Measurements from ENCODE around the gene GREM1. TPM values are rescaled to one million over a fixed set of nuclear protein-coding genes. Genes with fewer than 3 reads are reported as not detected.

Gene GREM1
- total RNA-seq, 1 donor from 2014 or later = 3.6 TPM

DNA sequence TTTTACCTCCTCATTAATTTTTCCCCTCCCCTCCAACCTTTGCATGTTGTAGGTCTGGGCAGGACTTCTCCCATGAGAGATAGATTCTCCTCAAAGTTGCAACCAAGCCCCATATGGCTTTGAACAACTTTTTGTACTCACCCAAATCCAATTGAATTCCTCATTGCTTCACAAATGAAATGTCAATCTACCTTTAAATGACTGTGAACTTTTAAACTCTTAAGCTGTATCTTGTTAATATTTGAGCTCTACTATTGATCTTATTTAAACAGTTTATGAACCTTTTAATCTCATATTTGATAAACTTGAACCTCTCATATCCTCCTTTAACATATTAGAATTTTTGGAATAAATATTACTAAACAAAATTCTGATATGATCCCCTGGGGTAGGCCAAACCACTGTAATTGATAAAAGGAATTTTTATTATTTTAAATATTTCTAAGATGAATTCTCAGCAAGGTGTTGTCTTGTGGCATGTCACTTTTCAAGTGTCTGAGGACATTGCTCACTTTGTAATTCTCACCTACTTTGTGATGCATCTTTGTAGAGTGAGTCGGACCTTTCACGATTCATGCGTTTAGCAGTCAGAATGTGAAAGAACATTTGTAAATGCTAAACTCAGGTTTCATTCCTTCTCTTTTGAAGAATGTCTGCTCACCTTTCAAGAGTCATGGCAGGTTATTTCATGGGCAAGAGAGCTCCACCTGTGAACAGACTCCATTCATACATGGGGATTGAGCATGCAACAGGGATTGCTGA, 23.4 kb upstream of the GREM1 start:
- no peak for DNase-seq

DNA sequence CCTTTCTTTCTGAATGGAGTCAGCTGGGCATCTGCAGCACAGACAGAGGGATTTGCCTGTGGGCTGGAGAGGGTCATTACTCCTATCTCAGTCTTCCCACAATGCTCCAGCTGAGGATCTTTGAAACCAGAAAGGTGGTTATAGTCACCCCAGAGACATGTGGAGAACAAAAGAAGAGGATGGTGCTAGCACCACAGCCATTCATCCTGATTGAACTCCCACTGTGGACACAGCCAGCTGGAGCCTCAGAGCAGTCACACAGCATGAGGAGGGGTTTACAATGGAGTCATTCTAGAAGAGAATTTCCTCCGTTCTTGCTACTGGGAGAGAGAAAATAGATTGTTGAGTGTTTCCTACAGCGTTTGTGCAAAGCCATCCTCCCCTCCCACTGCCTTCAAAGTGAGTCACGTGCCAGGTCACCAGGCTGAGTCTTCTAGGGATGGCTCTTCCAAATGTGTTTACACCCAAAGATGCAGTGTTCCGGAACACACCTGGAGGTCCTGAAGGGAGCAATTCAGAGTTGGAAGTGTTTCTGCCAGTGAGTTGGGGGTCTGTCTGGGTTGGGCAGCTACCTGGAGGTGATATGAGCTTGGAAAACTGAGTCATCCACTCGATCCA, 18.9 kb upstream of the GREM1 start:
- no peak for DNase-seq

DNA sequence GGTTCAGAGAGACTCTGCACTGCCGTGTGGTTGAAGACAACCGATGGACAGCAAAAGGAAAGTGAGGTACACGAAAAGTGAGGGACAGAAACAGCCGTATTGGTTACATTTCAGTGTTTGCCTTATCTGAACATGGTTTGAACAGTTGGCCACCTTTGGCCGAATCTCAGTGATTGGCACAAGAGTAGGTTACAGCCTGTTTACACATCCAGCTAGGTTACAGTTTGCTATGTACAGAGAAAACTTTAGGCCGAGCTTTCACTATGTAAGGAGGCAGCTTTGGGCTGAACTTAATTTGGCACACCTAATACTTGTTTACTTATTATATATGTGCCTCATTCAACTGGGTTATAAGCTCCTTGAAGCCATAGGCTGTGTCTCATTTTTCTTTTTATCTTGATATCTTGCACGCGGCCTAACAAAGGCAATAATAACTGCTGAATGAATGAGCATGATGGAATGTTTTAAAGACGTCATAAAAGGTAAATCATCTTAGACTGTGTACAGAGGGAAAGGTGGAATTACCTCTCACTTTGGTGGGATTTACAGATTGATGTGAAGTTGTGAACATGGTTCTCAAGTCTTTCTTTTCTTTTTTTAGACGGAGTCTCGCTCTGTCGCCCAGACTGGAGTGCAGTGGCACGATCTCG, 17.2 kb upstream of the GREM1 start:
- no peak for DNase-seq

DNA sequence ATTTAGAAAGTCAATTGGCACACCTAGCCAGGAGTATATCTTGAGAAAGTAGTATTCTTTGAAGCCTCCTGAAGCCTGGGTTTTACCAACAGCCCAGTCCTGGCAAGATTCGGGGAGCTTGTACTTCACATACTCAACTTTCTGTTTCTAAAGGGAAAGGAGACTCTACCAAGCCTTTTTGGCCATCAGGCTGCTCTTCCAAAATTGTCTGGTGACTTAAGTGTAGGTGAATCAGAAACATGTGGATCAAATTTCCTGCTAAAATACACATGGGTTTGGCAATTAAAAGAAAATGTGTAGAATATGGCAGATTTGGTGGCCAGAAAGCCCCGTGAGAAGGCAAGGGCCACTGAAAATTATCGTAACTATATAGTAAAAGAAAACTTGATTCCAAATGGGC, 15.9 kb upstream of the GREM1 start:
- DNase-seq = no peak

DNA sequence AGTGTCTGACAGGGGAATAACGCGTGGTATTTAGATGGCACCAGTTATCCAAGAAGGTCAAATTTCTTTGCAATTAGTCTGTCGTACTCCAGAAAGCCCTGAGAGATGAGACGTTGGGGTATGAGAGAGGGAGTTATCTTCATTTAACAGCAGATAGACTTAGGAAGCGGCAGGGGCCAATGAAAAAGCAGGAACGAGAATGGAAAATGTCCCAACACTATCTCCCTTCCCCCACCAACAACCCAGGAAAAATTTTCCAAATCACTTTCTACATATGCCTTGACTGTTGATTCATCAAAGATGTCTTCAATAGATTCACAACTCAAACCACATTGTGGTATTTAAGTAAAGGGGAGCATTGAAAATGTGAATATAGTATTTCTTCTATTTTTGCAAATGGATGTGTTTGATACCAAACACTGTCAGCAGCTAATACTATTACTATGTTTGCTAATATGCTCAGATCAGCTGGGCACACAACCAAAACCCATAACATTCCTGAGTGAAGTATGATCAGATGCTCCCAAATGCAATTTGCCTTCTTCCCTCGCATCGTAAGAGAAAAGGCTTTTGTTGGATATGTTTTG, 13.3 kb upstream of the GREM1 start:
- DNase-seq = peak; percentile 85

DNA sequence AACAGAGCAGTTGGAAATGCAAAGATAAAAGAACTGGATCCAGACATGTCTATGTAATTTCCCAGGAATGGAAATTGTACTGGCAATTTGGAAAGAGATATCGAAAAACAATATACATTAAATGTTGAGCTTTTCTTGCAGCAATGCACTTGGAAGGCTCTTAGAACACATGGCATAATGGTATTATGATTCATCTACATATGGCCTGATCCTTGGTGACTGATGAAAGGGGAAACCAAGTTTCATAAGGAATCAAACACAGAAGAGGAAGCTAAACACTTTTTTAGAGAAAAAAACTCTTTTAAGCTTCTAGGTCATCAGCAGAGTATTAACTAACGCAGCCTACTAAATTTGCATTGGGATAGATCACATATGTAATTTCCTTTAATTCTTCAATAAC, 12.4 kb upstream of the GREM1 start:
- DNase-seq = no peak

DNA sequence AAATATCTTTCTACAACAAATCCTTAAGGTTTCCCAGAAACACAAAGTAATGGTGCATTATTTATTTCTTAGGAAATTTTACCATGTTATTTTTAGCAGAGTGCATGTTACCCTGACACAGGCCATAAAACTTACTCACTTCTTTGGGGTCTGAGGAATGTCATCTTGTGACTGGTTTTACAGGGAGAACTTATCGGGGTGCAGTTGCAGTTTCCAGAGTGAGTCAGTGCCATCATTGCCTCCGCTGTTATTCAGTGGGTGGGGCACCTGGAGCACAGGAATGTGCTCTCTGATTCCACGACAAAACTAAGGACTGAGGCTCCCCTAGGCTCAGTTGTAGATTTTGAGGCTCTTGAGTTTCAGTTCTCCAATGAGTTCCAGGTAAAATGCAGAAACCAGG, 11.1 kb upstream of the GREM1 start:
- DNase-seq = no peak

DNA sequence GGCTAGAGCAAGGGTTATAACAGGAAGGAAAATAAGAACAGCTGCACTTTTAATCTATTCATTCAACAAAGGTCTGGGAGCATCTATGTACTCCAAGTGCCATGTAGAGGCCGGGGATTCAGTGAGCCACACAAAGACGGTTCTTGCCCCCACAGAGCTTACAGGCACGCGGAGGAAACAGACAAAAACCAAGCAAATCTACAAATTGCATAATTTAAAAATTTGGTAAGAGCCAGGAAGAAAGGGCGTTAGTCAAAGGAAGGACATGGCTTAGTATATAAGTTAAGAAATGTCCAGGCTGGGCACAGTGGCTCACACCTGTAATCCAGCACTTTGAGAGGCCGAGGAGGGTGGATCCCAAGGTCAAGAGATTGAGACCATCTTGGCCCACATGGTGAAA, 10.4 kb upstream of the GREM1 start:
- no peak for DNase-seq

DNA sequence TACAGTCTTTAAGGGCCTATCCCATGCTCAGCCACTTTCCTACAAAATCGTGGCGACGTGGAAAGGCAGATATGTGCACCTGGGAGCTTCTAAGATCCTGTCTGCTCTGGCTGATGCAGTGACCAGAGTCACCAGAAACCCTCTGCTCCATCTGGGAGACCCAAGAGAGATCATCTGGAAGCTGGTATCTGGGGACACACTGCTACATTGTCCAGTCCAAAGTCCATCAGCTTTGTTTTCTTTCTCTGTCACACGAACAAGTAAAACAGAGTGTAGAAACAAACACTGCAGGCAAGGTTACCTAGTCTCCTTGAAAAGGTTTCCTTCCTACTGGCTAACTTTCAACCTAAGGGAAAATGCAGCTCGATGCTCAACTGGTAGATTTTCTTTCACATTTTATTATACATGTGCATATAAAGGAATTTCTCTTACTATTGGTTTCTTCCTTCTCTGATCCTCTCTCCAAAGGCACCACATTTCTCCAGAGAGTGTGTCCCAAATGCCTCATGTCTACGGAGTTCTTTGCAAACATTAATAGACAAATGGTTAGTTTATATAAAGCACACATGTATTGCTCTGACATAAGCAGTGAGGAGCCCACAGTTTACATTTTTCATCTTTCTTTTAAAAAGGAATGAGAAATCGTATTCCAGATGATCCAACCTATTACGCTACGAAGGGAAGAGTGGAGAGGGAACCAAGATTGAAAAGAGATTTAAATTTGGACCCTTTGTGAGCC, 8.3 kb upstream of the GREM1 start:
- DNase-seq = no peak

DNA sequence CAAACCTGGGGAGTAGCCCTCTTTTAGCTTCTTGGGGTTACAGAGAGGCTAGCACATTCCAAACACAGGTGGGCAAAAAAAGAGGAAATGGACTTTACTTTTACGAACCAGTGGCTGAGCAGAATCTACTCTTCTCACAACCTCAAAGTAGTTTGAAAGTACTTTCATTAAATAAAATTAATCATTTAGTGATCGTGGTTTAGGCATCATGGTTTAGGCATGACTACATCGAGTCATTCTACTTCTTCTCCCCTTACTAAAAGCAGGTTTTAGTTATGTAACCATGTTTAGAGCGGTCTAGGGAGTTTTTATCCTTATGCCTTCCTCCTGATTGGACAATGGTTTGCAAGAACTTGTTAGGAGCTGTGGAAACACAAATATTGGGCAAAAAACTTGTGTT, 2.5 kb upstream of the GREM1 start:
- DNase-seq = no peak

DNA sequence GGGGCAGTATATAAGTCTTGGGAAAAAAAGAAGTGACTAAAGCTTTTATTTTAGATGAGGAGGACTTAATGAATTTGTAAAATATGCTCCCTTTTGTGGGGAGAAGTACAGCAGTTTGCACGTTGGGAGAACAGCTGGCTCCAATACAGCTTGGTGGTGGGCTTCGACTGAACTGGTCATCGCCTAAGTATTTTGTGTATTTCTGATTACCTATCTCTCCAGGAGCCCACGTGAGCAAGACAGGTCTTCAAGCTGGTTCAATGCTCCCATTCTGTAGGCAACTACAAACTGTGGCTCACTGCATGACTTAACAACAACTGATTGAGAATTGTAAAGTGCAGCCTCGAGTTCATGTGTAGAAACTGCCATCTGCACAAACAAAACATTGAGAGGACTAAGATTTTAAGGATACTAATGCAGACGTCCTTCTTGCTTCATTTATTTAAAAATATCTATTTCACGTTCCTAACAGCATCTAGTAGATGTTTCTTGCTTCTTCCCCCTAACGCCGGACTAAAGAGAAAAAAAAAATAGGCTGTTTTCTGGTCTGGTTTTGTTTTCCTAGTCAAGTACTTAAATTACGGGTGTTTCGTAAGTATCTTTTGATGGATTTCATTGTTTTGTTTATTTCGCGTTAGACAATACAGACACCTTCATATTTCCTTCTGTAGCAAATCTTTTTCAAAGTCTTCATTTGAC, 1.4 kb upstream of the GREM1 start:
- no peak for DNase-seq

DNA sequence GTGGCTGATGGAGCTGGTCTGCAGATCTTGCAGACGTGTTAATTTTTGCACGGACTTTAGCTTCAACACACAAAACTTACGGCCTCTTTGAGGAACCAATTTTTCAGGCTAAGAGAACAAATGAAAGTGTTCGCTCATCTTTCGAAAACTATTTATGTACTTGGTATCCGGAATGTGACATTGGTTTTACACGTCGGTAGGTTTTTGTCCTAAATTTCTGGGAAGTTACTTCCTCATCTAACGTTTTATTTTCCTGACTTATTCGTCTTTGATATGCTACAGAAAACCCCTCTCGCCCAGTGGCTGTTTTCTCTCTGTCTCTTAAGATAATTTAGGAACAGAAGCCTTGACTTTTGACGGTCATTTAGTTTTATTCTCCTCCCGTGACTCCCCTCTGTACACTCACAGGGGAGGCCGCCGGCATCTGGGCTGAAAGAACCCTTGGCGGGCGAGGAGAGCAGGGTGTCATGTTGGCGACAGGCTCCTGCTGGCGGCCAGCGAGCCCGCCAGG, 834 bp upstream of the GREM1 start:
- DNase-seq = no peak

DNA sequence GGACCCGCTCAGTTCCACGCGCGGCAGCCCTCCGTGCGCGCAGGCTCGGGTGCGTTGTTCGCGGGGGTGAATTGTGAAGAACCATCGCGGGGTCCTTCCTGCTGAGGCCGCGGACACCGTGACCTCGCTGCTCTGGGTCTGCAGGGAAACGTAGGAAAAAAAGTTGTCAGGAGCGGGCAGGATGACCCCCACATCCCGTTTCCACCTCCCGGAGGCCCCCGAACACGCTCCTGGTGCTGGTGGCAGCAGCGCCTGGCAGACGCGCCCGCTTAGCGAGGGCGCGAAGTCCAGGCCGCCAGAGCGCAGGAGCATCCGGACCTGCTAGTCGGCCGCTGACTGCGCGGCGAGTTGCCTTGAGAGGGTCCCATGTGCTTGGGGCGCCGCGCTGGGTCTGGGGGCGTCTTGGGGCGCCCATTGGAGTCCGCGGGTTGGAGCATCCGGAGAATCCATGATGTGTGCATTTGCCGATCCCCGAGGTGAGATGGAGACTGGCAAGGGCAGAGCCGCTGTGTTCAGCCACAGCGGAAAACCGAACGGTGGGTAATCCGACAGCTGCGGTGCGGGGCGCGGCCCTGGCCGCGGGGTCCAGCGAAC, 520 bp downstream of the GREM1 start:
- DNase-seq = no peak

DNA sequence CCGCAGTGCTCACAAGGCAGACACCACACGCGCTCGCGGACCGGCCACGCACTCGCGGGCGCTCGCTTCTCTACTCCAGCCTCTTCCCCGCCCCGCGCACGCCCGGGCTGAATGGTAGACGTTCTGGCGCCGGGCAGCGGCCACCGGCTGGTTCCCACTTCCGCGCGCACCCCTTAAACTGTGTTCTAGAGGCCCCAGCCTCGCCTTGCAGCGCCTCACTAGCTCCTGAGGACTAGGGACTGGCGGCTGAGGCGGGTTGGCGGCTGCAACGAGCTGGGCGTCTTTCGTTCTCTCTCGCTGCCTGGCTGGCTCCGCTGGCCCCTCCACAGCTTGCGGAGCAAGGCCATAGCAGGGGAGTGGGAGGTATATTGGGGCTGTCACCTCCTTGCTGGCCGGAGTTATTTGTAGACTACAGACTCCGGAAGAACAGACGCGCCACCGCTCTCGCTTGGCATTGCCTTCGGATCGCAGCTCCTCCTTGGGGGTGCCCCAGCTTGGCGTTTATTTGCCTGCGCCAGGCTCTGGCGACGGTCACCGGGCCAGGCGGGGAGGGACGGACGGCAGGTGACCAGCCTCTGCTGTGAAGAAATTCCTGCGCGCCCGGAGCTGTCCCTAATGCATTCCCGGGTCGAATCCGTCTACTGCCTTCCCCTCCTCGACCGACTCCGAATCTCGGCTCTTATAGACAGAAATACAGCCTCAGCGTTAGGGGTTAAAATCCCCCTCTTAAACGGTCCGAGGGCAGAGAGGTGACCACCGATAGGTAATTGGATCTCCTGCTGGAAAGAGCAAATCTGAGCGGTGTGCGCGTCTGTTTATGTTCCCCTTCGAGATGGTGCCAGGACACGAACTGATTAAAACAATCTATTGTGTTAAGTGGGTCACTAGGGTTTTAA, 1.3 kb downstream of the GREM1 start:
- DNase-seq = no peak

DNA sequence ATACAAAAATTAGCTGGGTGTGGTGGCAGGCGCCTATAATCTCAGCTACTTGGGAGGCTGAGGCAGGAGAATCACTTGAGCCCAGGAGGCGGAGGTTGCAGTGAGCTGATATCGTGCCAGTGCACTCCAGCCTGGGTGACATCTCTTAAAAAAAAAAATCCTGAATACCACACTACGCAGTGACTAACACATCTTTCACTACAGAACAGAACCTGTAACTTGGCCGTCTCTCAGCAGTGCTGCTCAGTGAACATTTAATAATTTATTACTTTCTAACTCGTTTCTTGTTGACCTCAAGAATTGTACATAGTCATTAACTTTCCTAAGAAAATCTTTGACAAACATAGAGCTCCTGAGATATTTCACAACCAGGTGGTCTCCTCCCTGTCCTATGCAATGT, 3.8 kb downstream of the GREM1 start:
- no peak for DNase-seq

DNA sequence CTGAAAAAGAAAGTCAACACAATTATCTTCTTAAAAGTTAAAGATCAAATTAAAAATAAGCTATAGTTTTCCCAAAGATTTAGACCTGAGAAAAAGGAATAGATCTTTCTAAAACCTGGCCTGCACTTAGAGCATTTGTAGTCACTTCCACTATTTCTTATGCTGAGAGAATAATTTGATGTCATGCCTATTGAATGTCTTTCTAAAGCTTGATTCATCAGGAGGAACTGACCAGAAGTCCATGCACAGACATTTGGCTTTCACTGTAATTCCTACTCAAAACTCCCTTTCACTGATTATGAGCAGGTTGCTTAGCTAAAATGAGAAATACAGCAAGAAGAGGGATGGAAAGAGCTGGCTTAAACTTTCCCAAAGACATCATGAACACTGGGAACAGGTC, 4.3 kb downstream of the GREM1 start:
- no peak for DNase-seq

DNA sequence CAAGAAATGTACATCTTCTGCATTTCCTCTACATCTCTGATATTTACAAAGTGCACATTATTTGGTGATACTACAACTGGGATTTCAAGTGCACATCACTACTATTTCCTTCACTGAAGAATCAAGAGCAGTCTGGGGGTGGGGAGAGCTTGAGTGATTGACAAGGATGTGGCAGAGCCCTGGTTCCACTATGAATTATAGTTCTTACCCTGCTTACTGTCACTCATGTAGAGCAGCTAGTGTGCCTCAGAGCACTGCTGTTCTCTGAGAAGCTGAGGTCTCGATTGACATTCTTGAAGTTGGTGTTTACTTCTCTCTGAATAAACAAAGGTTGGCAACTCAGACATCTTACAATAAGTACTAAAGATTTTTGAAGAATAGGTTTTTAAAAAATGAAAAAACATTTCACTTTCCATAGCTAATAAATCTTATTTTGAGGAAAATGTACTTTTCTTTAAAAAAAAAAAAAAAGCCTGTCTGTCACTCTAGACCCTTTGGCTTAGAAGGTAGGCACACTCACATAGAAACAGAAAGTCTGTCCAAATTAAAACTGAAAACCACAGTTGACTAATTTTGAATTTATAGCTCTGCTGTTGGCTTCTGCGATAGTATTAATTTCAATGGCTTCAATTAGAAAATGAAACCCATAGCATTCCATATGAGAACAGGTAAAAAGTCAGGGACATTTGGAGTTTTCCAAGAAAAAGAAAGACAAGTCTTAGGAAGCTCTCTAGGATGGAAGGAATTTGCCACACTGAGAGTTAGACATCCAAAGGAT, 5.6 kb downstream of the GREM1 start:
- no peak for DNase-seq

DNA sequence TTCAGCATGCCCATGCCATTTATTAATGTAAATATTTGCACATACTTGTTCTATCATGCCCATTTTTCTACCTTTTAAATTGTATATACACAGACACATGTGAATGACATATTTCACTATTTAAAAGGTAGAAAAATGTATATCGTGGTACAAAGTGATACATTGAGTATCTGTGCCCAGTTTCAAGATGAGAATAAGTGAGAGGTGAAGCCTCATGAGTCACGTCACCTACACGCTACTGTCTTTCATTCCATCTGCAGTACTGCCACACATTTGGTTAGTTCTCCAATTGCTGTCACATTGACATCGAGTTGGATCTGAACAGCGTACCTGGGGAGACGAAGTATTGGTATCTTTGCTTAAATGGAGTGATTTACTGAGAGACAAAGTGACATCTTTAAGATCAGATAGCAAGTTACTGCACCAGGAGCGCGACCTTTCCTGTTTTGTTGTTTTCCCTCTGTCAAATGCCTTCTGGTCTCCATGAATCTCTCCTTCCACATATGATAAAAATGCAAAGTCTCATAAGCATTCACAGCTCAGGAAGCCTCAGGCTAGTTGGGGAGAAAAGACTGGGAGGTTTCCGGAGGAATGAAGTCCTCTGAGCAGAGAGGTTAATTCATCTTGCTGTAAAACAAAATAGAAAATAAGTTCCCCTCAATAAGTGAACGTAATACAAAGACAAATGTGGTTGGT, 12.0 kb downstream of the GREM1 start:
- DNase-seq = no peak

All from skin of body (tissue), 2 donors.